ENCODE measurements around the gene FOXA1.

Gene FOXA1

DNA sequence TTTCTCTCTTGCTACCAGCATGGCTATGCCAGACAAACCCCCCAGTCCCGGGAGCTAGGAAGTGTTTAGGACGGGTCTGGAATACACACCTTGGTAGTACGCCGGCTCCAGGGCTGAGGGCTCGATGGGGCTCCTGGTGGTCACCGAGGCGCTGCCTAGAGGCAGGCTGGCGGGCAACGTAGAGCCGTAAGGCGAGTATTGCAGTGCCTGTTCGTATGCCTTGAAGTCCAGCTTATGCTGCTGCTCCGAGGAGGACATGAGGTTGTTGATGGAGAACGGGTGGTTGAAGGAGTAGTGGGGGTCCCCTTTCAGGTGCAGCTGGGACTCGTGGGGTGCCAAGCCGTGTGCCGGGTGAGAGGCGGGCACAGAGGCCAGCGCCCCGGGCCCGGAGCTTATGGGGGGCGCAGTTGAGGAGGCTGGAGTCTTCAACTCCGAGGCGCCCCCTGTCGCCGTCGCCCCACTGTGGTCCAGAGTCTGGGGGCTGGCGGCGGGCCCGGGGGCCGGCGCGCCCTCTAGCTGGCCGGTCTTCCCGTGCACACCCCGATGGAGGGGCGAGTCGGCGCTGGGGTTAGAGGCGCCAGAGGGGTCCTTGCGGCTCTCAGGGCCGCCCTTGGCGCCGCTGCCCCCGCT, 3.6 kb downstream of the FOXA1 start:
- FAIRE-seq, result no peak
- DNase-seq (ENCODE audit: extremely low spot score, insufficient read length, low read depth), result no peak

DNA sequence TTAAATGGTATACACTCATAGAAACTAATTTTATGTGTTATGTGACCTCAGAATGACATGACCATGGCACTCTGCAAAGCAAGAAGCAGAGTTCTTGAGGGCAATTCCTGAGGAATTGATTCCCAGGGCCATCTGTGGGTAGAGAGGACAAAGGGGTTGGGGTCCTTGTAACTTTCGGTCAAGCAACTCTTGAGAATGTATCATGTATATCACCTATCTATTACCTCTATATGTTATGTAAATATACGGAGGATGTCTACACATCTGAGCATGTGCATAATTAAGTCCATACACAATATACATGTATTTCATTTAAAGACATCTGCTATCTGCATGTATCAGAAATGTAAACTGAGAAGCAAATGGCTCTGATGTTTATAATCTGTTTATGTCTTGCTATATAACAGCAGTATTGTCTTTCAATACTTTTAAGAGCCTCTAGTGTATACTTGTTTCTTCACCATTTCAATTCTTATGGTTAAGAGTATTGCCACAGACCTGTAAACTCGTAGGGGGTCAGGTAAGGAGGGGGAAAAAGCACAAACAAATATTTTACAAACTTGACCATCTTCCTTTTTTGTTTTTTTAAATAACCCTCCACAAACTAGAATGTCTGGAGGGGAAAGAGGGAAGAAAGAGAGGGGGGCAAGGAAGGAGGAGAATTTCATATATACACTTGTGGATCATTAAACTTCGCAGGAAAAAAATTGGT, 4.5 kb downstream of the FOXA1 start:
- FAIRE-seq (no peak), DNase-seq (ENCODE audit: extremely low spot score, insufficient read length, low read depth) (no peak)

GRCh38 chr14:37589715-37590427, 5.2 kb downstream of the FOXA1 start:
- FAIRE-seq (no peak), DNase-seq (ENCODE audit: extremely low spot score, insufficient read length, low read depth) (no peak)

GRCh38 chr14:37588956-37589714, 5.9 kb downstream of the FOXA1 start:
- DNase-seq (ENCODE audit: extremely low spot score, insufficient read length, low read depth) (no peak), FAIRE-seq (no peak)

GRCh38 chr14:37588667-37588955, 6.4 kb downstream of the FOXA1 start:
- FAIRE-seq (no peak), DNase-seq (ENCODE audit: extremely low spot score, insufficient read length, low read depth) (no peak)

DNA sequence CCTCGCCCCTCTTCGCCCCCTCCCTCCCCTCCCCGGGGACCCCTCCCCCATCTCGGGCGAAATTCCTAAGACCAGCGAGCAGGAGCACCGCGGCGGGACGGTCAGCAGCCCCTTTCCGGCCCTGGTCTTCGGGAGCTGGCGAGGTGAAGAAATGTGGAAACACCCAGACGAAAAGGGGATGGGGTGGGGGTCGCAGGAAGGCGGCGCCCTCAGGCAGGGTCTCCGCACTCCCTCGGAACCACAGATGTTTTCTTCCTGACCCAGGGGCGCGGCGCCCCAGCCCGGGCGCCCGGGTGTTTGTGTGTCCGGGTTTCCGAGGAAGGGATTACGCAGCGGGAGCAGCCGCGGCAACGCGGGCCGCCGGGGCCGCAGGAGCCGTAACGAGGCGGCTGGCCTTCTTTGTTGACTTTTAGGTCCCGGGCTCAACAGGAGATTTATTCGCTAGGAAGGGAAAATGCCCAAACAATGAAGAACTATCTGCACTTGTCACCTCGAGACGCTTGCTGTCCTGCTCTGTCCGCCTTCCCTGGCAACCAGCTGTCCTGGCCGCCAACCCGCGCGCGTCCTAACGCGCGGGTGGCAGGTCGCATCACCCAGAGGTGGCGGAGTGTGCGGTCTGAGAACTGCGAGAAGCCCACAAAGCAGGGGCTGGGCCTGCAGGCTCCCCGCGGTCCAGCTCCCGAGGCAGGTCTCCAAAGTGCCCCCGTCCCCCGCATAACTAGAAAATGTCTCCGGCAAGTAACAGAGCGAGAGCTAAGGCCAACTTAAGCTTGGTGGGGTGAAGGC, 7.0 kb downstream of the FOXA1 start:
- no peak for FAIRE-seq
- no peak for DNase-seq (ENCODE audit: extremely low spot score, insufficient read length, low read depth)

- FAIRE-seq, result no peak
- no peak for DNase-seq (ENCODE audit: extremely low spot score, insufficient read length, low read depth)
These were observed 7.8 kb downstream of the FOXA1 start for GRCh38 chr14:37587131-37587803.

DNA sequence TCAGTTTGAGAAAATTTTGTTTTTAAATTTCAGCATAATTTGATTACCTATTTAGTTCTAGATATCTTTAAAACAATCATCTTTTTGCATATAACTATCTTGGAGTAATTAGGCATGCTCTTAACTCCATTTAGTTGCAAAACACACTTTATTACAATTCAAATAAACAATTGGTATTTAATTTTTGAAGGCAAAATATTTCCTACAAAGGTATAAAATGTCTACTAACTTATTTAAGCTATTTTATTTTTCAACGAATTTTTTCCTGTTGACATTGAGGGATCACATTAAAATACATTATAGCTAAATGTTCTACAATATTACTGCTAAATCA, 8.3 kb downstream of the FOXA1 start:
- DNase-seq (ENCODE audit: extremely low spot score, insufficient read length, low read depth) (no peak), FAIRE-seq (no peak)

- DNase-seq (ENCODE audit: extremely low spot score, insufficient read length, low read depth), result no peak
- FAIRE-seq, result no peak
These were observed 8.9 kb downstream of the FOXA1 start for GRCh38 chr14:37585971-37586796.

- no peak for FAIRE-seq
- DNase-seq (ENCODE audit: extremely low spot score, insufficient read length, low read depth), result no peak
These were observed 9.9 kb downstream of the FOXA1 start for GRCh38 chr14:37585101-37585511.

- FAIRE-seq, result no peak
- DNase-seq (ENCODE audit: extremely low spot score, insufficient read length, low read depth), result no peak
These were observed 10.6 kb downstream of the FOXA1 start for GRCh38 chr14:37584211-37585100.

GRCh38 chr14:37583358-37584210, 11.5 kb downstream of the FOXA1 start:
- no peak for FAIRE-seq
- DNase-seq (ENCODE audit: extremely low spot score, insufficient read length, low read depth), result no peak

GRCh38 chr14:37580146-37580545, 14.9 kb downstream of the FOXA1 start:
- FAIRE-seq (no peak), DNase-seq (ENCODE audit: extremely low spot score, insufficient read length, low read depth) (no peak)

DNA sequence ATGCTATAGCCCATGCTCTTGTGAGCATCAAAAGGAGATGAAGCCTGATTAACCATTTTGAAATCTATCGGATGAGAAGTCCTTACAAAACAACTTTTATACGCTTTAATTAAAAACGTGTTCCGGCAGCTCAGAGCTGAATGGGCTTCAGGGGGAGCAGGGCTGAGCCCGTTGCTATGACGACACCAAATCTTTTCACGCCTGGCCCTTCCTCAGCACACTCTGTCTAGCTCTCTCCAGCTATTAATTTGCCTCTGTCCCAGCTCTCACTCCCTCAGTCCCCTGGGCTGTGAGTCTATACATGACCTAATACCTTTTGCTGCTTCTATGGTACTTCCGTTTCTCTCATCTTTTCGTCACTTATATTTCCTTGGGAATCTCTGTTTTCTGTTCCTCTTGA, 15.8 kb downstream of the FOXA1 start:
- DNase-seq (ENCODE audit: extremely low spot score, insufficient read length, low read depth), result no peak
- FAIRE-seq, result no peak

DNA sequence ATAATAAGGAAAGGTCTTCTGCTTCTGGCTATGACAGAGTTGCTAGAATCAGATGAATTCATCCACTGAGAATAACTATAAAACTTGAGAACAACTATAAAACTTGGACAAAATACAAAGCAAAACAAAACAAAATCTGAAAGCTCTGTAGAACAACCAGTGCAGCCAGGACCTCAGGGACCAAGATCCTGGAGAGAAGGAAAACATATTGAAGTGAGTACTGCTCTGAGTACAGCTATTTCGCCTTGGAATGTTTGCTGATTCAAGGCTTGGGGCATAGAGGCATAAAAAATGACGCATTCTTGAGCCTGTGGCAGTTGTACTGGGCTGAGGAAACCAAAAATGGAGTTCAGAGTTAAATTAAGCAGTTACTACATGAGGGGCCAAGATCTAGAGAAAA, 21.7 kb downstream of the FOXA1 start:
- DNase-seq (ENCODE audit: extremely low spot score, insufficient read length, low read depth) (no peak), FAIRE-seq (no peak)

DNA sequence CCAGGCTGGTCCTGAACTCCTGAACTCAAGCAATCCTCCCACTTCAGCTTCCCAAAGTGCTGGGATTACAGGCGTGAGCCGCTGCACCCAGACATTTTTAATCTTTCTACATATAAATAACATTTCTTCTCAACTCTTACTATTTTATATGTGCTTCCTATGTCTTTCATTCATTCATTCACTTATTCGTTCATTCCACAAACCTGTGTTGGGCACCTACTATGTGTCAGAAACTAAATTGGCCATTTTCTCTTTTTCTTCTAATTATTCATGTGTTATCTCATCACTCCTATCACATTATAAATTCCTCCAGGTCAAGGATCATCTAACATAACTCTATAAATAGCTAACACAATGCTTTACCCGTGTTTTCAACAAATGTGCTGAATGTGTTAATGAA, 23.7 kb downstream of the FOXA1 start:
- DNase-seq (ENCODE audit: extremely low spot score, insufficient read length, low read depth) (no peak), FAIRE-seq (no peak)

- no peak for DNase-seq (ENCODE audit: extremely low spot score, insufficient read length, low read depth)
- no peak for FAIRE-seq
These were observed 25.3 kb downstream of the FOXA1 start for GRCh38 chr14:37569729-37570128.
